HL-60 (cell line): Measurements from ENCODE around the gene SLC38A9.
"Not testable (repeated sequence)": the region's sequence is repeated elsewhere in the genome, so short reads cannot be mapped to it uniquely, and the experiment has no call there.

Source experiments
- DNase-seq, 2 experiments: peaks; one replicate each; pipeline ENCODE4 v3.0.0-alpha.2; 2010 to 2020; ENCODE audit warnings: low read depth in 1 of 2, low spot score in 1 of 2
- H3K27ac ChIP-seq: fragments of 250-450 bp; sonication (Bioruptor Pico); replicated peaks from 2 replicates; pipeline ENCODE4 v1.5.1; 2020; ENCODE audit warnings: mild to moderate bottlenecking, moderate library complexity
- H3K27me3 ChIP-seq: fragments of 250-450 bp; sonication (Bioruptor Pico); 2 replicates; pipeline ENCODE4 v1.5.1; 2021; ENCODE audit warnings: mild to moderate bottlenecking, moderate library complexity; ENCODE audit not compliant: insufficient read depth, poor library complexity, severe bottlenecking
- H3K4me3 ChIP-seq: replicated peaks from 2 replicates; pipeline ENCODE4 v1.5.1; 2011; ENCODE audit warnings: mild to moderate bottlenecking, control low read depth, low read length; ENCODE audit not compliant: insufficient read depth
- GABPA ChIP-seq: IDR thresholded peaks from 2 replicates; pipeline ENCODE4 v1.6.1; 2012; ENCODE audit warnings: low read depth
- POLR2AphosphoS5 ChIP-seq: IDR thresholded peaks from 2 replicates; pipeline ENCODE4 v1.6.1; 2012; ENCODE audit warnings: low read depth
- SPI1 ChIP-seq: IDR thresholded peaks from 2 replicates; pipeline ENCODE4 v1.6.1; 2012; ENCODE audit warnings: low read depth, mild to moderate bottlenecking, borderline replicate concordance
- TF ChIP-seq, protein P1 (sequence below): IDR thresholded peaks from one replicate; pipeline ENCODE4 v1.5.1; 2011; ENCODE audit warnings: low read length, control low read depth, inconsistent platforms; ENCODE audit not compliant: insufficient read depth
- TF ChIP-seq, protein P2 (sequence below): IDR thresholded peaks from 2 replicates; pipeline ENCODE4 v1.6.1; 2012; ENCODE audit warnings: low read depth; ENCODE audit not compliant: insufficient replicate concordance

SLC38A9 gene

GRCh38 chr5:55732585-55732984 lies 20.5 kb upstream of the SLC38A9 start:
- H3K4me3 ChIP-seq = no peak overlapping the region
- no peaks in the 10 kb centered on the region for H3K27me3 ChIP-seq
- DNase-seq = no peak
- no peak overlapping the region for H3K27ac ChIP-seq
- TF ChIP-seq POLR2AphosphoS5 (no peak), SPI1 (no peak), GABPA (no peak)
- TF ChIP-seq, protein P1, sequence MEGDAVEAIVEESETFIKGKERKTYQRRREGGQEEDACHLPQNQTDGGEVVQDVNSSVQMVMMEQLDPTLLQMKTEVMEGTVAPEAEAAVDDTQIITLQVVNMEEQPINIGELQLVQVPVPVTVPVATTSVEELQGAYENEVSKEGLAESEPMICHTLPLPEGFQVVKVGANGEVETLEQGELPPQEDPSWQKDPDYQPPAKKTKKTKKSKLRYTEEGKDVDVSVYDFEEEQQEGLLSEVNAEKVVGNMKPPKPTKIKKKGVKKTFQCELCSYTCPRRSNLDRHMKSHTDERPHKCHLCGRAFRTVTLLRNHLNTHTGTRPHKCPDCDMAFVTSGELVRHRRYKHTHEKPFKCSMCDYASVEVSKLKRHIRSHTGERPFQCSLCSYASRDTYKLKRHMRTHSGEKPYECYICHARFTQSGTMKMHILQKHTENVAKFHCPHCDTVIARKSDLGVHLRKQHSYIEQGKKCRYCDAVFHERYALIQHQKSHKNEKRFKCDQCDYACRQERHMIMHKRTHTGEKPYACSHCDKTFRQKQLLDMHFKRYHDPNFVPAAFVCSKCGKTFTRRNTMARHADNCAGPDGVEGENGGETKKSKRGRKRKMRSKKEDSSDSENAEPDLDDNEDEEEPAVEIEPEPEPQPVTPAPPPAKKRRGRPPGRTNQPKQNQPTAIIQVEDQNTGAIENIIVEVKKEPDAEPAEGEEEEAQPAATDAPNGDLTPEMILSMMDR = no peak
- TF ChIP-seq, protein P2, sequence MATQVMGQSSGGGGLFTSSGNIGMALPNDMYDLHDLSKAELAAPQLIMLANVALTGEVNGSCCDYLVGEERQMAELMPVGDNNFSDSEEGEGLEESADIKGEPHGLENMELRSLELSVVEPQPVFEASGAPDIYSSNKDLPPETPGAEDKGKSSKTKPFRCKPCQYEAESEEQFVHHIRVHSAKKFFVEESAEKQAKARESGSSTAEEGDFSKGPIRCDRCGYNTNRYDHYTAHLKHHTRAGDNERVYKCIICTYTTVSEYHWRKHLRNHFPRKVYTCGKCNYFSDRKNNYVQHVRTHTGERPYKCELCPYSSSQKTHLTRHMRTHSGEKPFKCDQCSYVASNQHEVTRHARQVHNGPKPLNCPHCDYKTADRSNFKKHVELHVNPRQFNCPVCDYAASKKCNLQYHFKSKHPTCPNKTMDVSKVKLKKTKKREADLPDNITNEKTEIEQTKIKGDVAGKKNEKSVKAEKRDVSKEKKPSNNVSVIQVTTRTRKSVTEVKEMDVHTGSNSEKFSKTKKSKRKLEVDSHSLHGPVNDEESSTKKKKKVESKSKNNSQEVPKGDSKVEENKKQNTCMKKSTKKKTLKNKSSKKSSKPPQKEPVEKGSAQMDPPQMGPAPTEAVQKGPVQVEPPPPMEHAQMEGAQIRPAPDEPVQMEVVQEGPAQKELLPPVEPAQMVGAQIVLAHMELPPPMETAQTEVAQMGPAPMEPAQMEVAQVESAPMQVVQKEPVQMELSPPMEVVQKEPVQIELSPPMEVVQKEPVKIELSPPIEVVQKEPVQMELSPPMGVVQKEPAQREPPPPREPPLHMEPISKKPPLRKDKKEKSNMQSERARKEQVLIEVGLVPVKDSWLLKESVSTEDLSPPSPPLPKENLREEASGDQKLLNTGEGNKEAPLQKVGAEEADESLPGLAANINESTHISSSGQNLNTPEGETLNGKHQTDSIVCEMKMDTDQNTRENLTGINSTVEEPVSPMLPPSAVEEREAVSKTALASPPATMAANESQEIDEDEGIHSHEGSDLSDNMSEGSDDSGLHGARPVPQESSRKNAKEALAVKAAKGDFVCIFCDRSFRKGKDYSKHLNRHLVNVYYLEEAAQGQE = no peak

GRCh38 chr5:55731848-55732247 lies 19.7 kb upstream of the SLC38A9 start:
- no peak for DNase-seq
- TF ChIP-seq, protein P1 = no peak
- TF ChIP-seq, protein P2 = no peak
- TF ChIP-seq GABPA (no peak), POLR2AphosphoS5 (no peak), SPI1 (no peak)
- H3K27me3 ChIP-seq = no peaks in the 10 kb centered on the region
- H3K4me3 ChIP-seq = no peak overlapping the region
- no peak overlapping the region for H3K27ac ChIP-seq

DNA sequence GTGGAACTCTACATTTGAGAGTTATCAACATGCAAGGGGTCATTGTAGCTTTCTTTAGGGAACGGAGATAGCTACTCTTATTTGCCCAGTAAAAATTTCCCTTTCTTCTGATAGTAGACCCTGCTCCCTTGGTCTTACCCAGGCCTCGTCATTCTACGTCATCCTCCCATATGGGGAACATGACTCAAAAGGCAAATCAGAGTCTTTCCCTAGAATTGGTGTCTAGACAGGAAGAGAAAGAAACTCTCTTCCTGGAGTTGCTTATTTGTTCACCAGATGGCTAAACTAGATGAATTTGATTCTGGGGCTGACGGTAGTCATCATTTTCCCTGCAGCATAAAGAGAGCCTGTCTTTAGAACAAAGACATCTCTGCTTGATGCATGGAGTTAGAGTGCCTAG lies 12.2 kb upstream of the SLC38A9 start:
- H3K27me3 ChIP-seq = no peaks in the 10 kb centered on the region
- no peak for DNase-seq
- no peak for TF ChIP-seq GABPA
- no peak for TF ChIP-seq POLR2AphosphoS5
- no peak overlapping the region for H3K27ac ChIP-seq
- no peak overlapping the region for H3K4me3 ChIP-seq

- no peak for DNase-seq
These were observed 8.1 kb upstream of the SLC38A9 start for GRCh38 chr5:55720188-55720703.

DNA sequence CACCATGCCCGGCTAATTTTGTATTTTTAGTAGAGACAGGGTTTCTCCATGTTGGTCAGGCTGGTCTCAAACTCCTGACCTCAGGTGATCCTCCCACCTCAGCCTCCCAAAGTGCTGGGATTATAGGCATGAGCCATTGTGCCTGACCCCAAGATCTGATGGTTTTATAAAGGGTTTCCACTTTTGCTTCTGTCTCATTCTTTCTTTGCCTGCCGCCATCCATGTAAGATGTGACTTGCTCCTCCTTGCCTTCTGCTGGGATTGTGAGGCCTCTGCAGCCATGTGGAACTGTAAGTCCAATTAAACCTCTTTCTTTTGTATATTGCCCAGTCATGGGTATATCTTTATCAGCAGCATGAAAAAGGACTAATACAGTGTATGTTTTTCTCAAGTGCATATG lies 6.9 kb upstream of the SLC38A9 start:
- H3K4me3 ChIP-seq, DNase-seq, H3K27me3 ChIP-seq, H3K27ac ChIP-seq: not testable (repeated sequence)

More at GRCh38 chr5:55720188-55720703, 8.1 kb upstream of the SLC38A9 start:
- TF ChIP-seq GABPA (no peak), SPI1 (no peak), POLR2AphosphoS5 (no peak)
- TF ChIP-seq, protein P2 = no peak
- TF ChIP-seq, protein P1 = no peak
- no peaks in the 10 kb centered on the region for H3K27me3 ChIP-seq
- no peak overlapping the region for H3K27ac ChIP-seq
- H3K4me3 ChIP-seq = no peak overlapping the region
